IPS-18a (cell line): ENCODE data around the gene CRLF3.
"Not testable (repeated sequence)": the region's sequence is repeated elsewhere in the genome, so short reads cannot be mapped to it uniquely, and the experiment has no call there.

Experiments
- H3K27ac ChIP-seq: one replicate; pipeline ENCODE4 v1.5.1; 2013; ENCODE audit warnings: low read length
- H3K27me3 ChIP-seq: one replicate; pipeline ENCODE4 v1.6.1; 2013; ENCODE audit warnings: mild to moderate bottlenecking, low read length; ENCODE audit not compliant: control insufficient read depth, insufficient read depth
- H3K36me3 ChIP-seq: one replicate; pipeline ENCODE4 v1.6.1; 2013; ENCODE audit warnings: low read depth, low read length; ENCODE audit not compliant: control insufficient read depth
- H3K4me1 ChIP-seq: one replicate; pipeline ENCODE4 v1.6.1; 2013; ENCODE audit warnings: low read depth, low read length; ENCODE audit not compliant: control insufficient read depth
- H3K4me3 ChIP-seq: one replicate; pipeline ENCODE4 v1.5.1; 2013; ENCODE audit warnings: low read length
- H3K9ac ChIP-seq: one replicate; pipeline ENCODE4 v1.6.1; 2013; ENCODE audit warnings: mild to moderate bottlenecking, low read length, moderate library complexity
- H3K9me3 ChIP-seq: one replicate; pipeline ENCODE4 v1.6.1; 2013; ENCODE audit warnings: low read depth, low read length; ENCODE audit not compliant: control insufficient read depth

Gene CRLF3

GRCh38 chr17:30831257-30831656 is 6.8 kb upstream of the CRLF3 start:
- peak overlapping the region; percentile 96 for H3K9ac ChIP-seq
- no peaks in the 10 kb centered on the region for H3K9me3 ChIP-seq
- peak overlapping the region; percentile 98 for H3K4me3 ChIP-seq
- peaks cover 12% of the 10 kb centered on the region for H3K4me1 ChIP-seq
- peaks cover 14% of the 10 kb centered on the region for H3K36me3 ChIP-seq
- H3K27ac ChIP-seq, result peak overlapping the region; percentile 32
- H3K27me3 ChIP-seq, result no peaks in the 10 kb centered on the region

GRCh38 chr17:30829022-30829421 is 4.5 kb upstream of the CRLF3 start:
- Histone ChIP-seq H3K27me3 (no peaks in the 10 kb centered on the region), H3K4me1 (peaks cover 12% of the 10 kb centered on the region), H3K36me3 (no peaks in the 10 kb centered on the region), H3K4me3 (no peak overlapping the region), H3K9me3 (no peaks in the 10 kb centered on the region), H3K27ac (no peak overlapping the region), H3K9ac (no peak overlapping the region)

- peaks cover 18% of the 10 kb centered on the region for H3K4me1 ChIP-seq
- H3K9ac ChIP-seq, result no peak overlapping the region
- H3K27me3 ChIP-seq, result no peaks in the 10 kb centered on the region
- H3K9me3 ChIP-seq, result no peaks in the 10 kb centered on the region
- H3K4me3 ChIP-seq, result no peak overlapping the region
- no peak overlapping the region for H3K27ac ChIP-seq
- no peaks in the 10 kb centered on the region for H3K36me3 ChIP-seq
Measured at GRCh38 chr17:30827082-30827481, 2.6 kb upstream of the CRLF3 start.

- Histone ChIP-seq H3K4me3 (peak overlapping the region; percentile 97), H3K4me1 (peaks cover 9% of the 10 kb centered on the region), H3K27me3 (no peaks in the 10 kb centered on the region), H3K27ac (peak overlapping the region; percentile 84), H3K9me3 (no peaks in the 10 kb centered on the region), H3K36me3 (no peaks in the 10 kb centered on the region), H3K9ac (peak overlapping the region; percentile 96)
Measured at GRCh38 chr17:30824002-30824355, 513 bp downstream of the CRLF3 start.

- no peaks in the 10 kb centered on the region for H3K9me3 ChIP-seq
- H3K4me3 ChIP-seq, result peak overlapping the region; percentile 97
- H3K4me1 ChIP-seq, result peaks cover 9% of the 10 kb centered on the region
- H3K27me3 ChIP-seq, result no peaks in the 10 kb centered on the region
- H3K9ac ChIP-seq, result peak overlapping the region; percentile 96
- H3K36me3 ChIP-seq, result no peaks in the 10 kb centered on the region
- H3K27ac ChIP-seq, result peak overlapping the region; percentile 84
Measured at GRCh38 chr17:30823421-30823820, 1.1 kb downstream of the CRLF3 start.

GRCh38 chr17:30822919-30823318 is 1.6 kb downstream of the CRLF3 start:
- H3K27me3 ChIP-seq, H3K4me1 ChIP-seq, H3K27ac ChIP-seq, H3K4me3 ChIP-seq, H3K9me3 ChIP-seq, H3K9ac ChIP-seq, H3K36me3 ChIP-seq: not testable (repeated sequence)

- H3K4me1 ChIP-seq, result peaks cover 9% of the 10 kb centered on the region
- H3K27ac ChIP-seq, result no peak overlapping the region
- no peak overlapping the region for H3K9ac ChIP-seq
- H3K9me3 ChIP-seq, result no peaks in the 10 kb centered on the region
- H3K4me3 ChIP-seq, result no peak overlapping the region
- no peaks in the 10 kb centered on the region for H3K36me3 ChIP-seq
- H3K27me3 ChIP-seq, result no peaks in the 10 kb centered on the region
Measured at GRCh38 chr17:30821871-30822723, 2.4 kb downstream of the CRLF3 start.

- no peak overlapping the region for H3K27ac ChIP-seq
- H3K4me1 ChIP-seq, result peaks cover 9% of the 10 kb centered on the region
- H3K27me3 ChIP-seq, result no peaks in the 10 kb centered on the region
- no peak overlapping the region for H3K9ac ChIP-seq
- H3K36me3 ChIP-seq, result no peaks in the 10 kb centered on the region
- no peaks in the 10 kb centered on the region for H3K9me3 ChIP-seq
- H3K4me3 ChIP-seq, result no peak overlapping the region
Measured at GRCh38 chr17:30819971-30820705, 4.4 kb downstream of the CRLF3 start.

- no peaks in the 10 kb centered on the region for H3K4me1 ChIP-seq
Measured at GRCh38 chr17:30816165-30816564, 8.3 kb downstream of the CRLF3 start.

GRCh38 chr17:30814860-30815259 is 9.6 kb downstream of the CRLF3 start:
- not testable (repeated sequence) for H3K27me3 ChIP-seq, H3K9ac ChIP-seq, H3K4me3 ChIP-seq, H3K27ac ChIP-seq, H3K9me3 ChIP-seq, H3K4me1 ChIP-seq, H3K36me3 ChIP-seq

More at GRCh38 chr17:30816165-30816564, 8.3 kb downstream of the CRLF3 start:
- H3K27ac ChIP-seq, result no peak overlapping the region
- H3K36me3 ChIP-seq, result no peaks in the 10 kb centered on the region
- no peaks in the 10 kb centered on the region for H3K27me3 ChIP-seq
- no peak overlapping the region for H3K4me3 ChIP-seq
- no peak overlapping the region for H3K9ac ChIP-seq
- no peaks in the 10 kb centered on the region for H3K9me3 ChIP-seq

GRCh38 chr17:30814236-30814635 is 10.3 kb downstream of the CRLF3 start:
- H3K9ac ChIP-seq, H3K27me3 ChIP-seq, H3K36me3 ChIP-seq, H3K27ac ChIP-seq, H3K4me1 ChIP-seq, H3K9me3 ChIP-seq, H3K4me3 ChIP-seq: not testable (repeated sequence)
